H1 (cell line): ENCODE measurements around the gene CASP12. TPM values are rescaled to one million over a fixed set of nuclear protein-coding genes. Genes with fewer than 3 reads are reported as not detected.

ENCODE experiments used
- KDM1A ChIP-seq: fragments of 200-600, 300-600 bp; sonication (generic); IDR thresholded peaks from 2 replicates; pipeline ENCODE4 v1.7.1; 2016; ENCODE audit warnings: mild to moderate bottlenecking, low read length, borderline replicate concordance
- PHF8 ChIP-seq: fragments of 200-600 bp; sonication (generic); conservative IDR thresholded peaks from 2 replicates; pipeline ENCODE4 v1.7.1; 2012; ENCODE audit warnings: low read depth, mild to moderate bottlenecking, inconsistent platforms, low read length, moderate library complexity
- SP1 ChIP-seq: IDR thresholded peaks from 2 replicates; pipeline ENCODE4 v1.6.1; 2011; ENCODE audit warnings: low read depth, low read length
- SP4 ChIP-seq: IDR thresholded peaks from 2 replicates; pipeline ENCODE4 v1.6.1; 2012; ENCODE audit warnings: low read length, inconsistent platforms
- polyA plus RNA-seq, 7 experiments: library from polyadenylated mRNA; depleted of rRNA in 3 of 7; stranded (reverse) in 5 of 7; unstranded in 2 of 7; fragments of >200 nt in 5 of 7; fragments of 200-250 nt in 2 of 7; gene quantifications; 1 replicate in 5 of 7; 2 replicates in 1 of 7; 4 replicates in 1 of 7; pipeline versions ENCODE4 v1.2.1 to v1.2.3, GENCODE V29; 2011 to 2013; ENCODE audit warnings: missing spikeins in 2 of 7, mixed read lengths in 2 of 7
- total RNA-seq: library from RNA; stranded (reverse); fragmentation: NEBNext Ultra II Directional; extraction: Animal tissue kit (Norgen Biotek cat#: 25700); gene quantifications from 2 replicates; pipeline ENCODE4 v1.2.1, GENCODE V29; 2021

CASP12 gene
- total and polyA plus RNA-seq, 2 of the 8 experiments (the other 6 are each of a cell fraction or from before 2014, with no cell fraction given) = not detected

- TF ChIP-seq KDM1A (no peak), SP1 (no peak), SP4 (no peak), PHF8 (no peak)
These were observed 45.8 kb upstream of the CASP12 start (continued) for GRCh38 chr11:104944076-104944475.
